Mesenteric fat pad (tissue), 1 donor: ENCODE data around the gene ERMN. TPM values are rescaled to one million over a fixed set of nuclear protein-coding genes. Genes with fewer than 3 reads are reported as not detected.
"Not testable (repeated sequence)": the region's sequence is repeated elsewhere in the genome, so short reads cannot be mapped to it uniquely, and the experiment has no call there.

Experiments used
- DNase-seq: peaks from one replicate; pipeline ENCODE4 v3.0.0-alpha.2; 2020; ENCODE audit warnings: low spot score
- total RNA-seq: library from RNA; stranded (reverse); fragmentation: NEBNext Ultra II Directional; extraction: Animal tissue kit (Norgen Biotek cat#: 25700); gene quantifications from one replicate; pipeline ENCODE4 v1.2.1, GENCODE V29; 2021
- donor health status: DM: yes; HTN: yes; CAD: no.

The ERMN gene
- total RNA-seq, 1 donor from 2014 or later: 0.32 TPM

DNA sequence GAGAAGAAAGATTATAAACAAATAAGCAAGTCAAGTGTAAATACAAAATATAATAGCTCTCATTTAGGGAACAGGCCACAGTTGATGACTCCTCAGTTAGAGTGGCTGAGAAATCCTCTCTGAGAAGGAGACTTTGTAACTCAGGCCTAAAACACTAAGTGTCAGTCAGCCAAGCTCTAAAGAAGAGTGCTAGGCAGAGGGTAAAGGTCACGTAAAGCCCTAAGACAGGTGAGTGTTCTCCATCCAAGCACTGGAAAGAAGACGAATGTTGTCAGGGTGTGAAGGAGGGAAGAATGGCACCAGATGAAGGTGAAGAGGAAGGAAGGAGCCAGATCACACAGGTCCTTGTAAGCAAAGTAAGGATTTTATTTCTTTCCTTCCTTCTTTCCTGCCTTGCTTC, 24.3 kb downstream of the ERMN start:
- no peak for DNase-seq

- no peak for DNase-seq
Measured at GRCh38 chr2:157296958-157297357, 28.7 kb downstream of the ERMN start.

- DNase-seq: no peak
Measured at GRCh38 chr2:157296490-157296889, 29.1 kb downstream of the ERMN start.

- DNase-seq: no peak
Measured at GRCh38 chr2:157292853-157293252, 32.8 kb downstream of the ERMN start.

- no peak for DNase-seq
Measured at GRCh38 chr2:157291018-157291417, 34.6 kb downstream of the ERMN start.

GRCh38 chr2:157290525-157290924, 35.1 kb downstream of the ERMN start:
- no peak for DNase-seq

GRCh38 chr2:157287160-157287559, 38.5 kb downstream of the ERMN start:
- DNase-seq: no peak

GRCh38 chr2:157283468-157283867, 42.2 kb downstream of the ERMN start:
- no peak for DNase-seq

DNA sequence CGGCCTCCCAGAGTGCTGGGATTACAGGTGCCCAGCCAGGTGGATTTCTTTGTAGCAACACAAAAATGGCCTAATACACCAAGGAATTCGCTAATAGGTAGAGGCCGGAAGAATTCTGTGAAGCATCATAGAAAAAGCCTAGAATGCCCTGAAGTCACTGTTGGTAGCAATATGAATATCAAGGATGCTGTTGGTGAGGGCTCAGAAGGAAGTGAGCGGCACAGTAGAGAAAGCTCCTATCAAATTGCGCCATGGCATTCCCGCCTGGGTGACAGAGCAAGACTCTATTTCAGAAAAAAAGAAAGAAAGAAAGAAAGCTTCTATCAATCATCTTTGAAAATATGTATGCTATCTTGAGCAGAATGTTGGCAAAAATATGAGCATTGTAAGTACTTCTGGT, 44.3 kb downstream of the ERMN start:
- no peak for DNase-seq

- not testable (repeated sequence) for DNase-seq
Measured at GRCh38 chr2:157279311-157279710, 46.3 kb downstream of the ERMN start.

- DNase-seq: no peak
Measured at GRCh38 chr2:157271590-157272203, 53.9 kb downstream of the ERMN start.

DNA sequence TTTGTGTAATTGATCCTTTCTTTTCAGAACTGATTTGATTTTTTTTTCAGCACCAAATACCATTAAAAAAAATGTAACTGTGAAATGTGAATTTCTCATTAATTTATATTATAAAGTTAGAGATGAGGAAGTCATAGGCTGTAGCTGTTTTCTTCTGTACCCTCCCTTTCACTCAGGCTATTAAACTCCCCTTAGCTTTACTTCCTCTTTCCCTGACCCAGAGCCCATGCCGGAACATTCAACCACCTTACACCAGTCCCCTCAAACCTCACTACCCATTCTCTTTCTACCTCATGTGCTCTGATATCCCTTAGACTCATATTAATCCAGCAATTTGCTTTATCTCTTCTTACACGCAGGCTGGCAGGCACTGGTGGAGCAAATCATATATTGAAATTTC, 55.7 kb downstream of the ERMN start:
- DNase-seq: no peak

- DNase-seq: no peak
Measured at GRCh38 chr2:157269060-157269459, 56.6 kb downstream of the ERMN start.

Other genes with a start within 250 kb of the ERMN start
- gene GALNT5, start 68.1 kb downstream of the ERMN start, total RNA-seq: not detected
- gene CYTIP, start 118.3 kb upstream of the ERMN start, total RNA-seq: 16.0 TPM